ENCODE results near the gene ANKRD11.

Gene ANKRD11

DNA sequence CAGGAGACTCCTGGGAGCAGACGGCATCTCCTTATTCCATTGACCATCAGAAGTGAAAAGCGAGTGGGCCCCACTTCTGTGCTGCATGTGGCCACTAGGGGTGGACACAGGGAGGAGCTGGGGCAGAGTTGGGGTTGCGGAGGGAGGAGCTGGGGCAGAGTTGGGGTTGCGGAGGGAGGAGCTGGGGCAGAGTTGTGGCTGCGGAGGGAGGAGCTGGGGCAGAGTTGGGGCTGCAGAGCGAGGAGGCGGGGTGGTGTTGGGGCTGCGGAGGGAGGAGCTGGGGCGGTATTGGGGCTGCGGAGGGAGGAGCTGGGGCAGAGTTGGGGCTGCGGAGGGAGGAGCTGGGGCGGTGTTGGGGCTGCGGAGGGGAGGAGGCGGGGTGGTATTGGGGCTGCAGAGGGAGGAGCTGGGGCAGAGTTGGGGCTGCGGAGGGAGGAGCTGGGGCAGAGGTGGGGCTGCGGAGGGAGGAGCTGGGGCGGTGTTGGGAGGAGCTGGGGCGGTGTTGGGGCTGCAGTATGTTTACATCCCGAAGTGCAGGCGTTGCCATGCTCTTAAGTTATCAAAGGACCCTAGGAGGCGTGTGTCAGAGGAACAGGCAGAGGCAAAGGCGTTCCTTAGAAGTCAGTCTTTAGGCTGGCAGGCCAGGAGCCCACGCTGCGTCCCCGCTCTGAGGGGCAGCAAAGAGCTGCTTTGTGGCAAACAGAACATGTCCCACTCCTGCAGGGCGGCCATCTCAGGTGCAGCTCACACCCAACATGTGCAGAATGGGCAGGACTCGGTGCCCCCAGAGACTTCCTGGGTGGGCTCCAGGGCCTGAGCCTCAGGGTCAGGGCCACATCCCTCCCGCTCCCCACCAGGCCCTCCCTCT lies 196.9 kb downstream of the ANKRD11 start:
- DNase-seq (ENCODE audit: low read depth) = no peak
- TF ChIP-seq, protein P1, sequence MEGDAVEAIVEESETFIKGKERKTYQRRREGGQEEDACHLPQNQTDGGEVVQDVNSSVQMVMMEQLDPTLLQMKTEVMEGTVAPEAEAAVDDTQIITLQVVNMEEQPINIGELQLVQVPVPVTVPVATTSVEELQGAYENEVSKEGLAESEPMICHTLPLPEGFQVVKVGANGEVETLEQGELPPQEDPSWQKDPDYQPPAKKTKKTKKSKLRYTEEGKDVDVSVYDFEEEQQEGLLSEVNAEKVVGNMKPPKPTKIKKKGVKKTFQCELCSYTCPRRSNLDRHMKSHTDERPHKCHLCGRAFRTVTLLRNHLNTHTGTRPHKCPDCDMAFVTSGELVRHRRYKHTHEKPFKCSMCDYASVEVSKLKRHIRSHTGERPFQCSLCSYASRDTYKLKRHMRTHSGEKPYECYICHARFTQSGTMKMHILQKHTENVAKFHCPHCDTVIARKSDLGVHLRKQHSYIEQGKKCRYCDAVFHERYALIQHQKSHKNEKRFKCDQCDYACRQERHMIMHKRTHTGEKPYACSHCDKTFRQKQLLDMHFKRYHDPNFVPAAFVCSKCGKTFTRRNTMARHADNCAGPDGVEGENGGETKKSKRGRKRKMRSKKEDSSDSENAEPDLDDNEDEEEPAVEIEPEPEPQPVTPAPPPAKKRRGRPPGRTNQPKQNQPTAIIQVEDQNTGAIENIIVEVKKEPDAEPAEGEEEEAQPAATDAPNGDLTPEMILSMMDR (IDR thresholded peaks at IDR 0.05; ENCODE audit: control insufficient read depth, insufficient read depth, low read depth, low read length, missing control alignments) = no peak
- H3K4me3 ChIP-seq (ENCODE audit: control insufficient read depth, low read depth, low read length) = no peak overlapping the region

- H3K4me3 ChIP-seq (ENCODE audit: control insufficient read depth, low read depth, low read length) = no peak overlapping the region
- no peak for DNase-seq (ENCODE audit: low read depth)
- TF ChIP-seq, protein P1 (IDR thresholded peaks at IDR 0.05; ENCODE audit: control insufficient read depth, insufficient read depth, low read depth, low read length, missing control alignments) = no peak
These were observed 197.8 kb downstream of the ANKRD11 start for GRCh38 chr16:89292443-89293078.

- H3K4me3 ChIP-seq (ENCODE audit: control insufficient read depth, low read depth, low read length) = no peak overlapping the region
- TF ChIP-seq, protein P1 (IDR thresholded peaks at IDR 0.05; ENCODE audit: control insufficient read depth, insufficient read depth, low read depth, low read length, missing control alignments) = no peak
- no peak for DNase-seq (ENCODE audit: low read depth)
These were observed 198.6 kb downstream of the ANKRD11 start for GRCh38 chr16:89291776-89292175.

DNA sequence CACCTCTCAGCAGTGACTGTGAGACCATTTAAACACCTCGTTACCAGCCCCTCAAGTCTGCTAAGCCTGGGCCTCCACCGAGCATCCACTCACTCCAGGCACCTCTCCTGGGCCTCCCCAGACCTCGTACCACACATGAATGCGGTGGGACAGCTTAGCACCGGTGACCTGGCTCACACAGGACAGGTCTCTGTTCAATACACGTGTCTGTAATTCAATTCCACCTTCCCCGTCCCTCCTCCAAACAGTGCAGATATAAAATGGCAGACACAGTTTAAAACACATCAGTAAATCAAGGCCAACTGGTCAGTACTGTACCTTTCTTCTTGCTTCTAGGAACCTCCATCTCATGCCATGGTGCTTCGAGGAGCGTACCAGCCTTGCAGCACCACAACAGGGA lies 199.0 kb downstream of the ANKRD11 start:
- no peak for DNase-seq (ENCODE audit: low read depth)
- TF ChIP-seq, protein P1 (IDR thresholded peaks at IDR 0.05; ENCODE audit: control insufficient read depth, insufficient read depth, low read depth, low read length, missing control alignments) = no peak
- no peak overlapping the region for H3K4me3 ChIP-seq (ENCODE audit: control insufficient read depth, low read depth, low read length)

DNA sequence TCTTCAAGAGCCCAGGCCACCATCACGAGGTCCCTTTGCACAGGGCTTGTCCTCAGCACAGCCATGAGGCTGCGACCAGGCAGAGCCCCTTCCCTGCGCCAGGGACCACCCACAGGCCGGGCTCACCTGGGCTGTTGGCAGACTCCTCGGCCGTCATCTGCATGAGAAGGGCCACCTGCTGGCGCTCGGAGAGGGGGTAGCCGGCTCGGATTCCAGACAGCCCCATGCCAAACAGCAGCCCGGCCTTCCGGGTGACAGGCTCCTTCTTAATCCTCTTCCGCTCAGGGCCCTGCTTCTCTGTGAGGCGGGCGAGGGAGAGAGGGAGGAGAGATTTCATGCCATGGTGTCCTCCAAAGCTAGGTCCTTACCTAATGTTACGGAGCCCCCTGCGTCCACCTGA lies 199.5 kb downstream of the ANKRD11 start:
- DNase-seq (ENCODE audit: low read depth) = no peak
- TF ChIP-seq, protein P1 (IDR thresholded peaks at IDR 0.05; ENCODE audit: control insufficient read depth, insufficient read depth, low read depth, low read length, missing control alignments) = no peak
- no peak overlapping the region for H3K4me3 ChIP-seq (ENCODE audit: control insufficient read depth, low read depth, low read length)

- no peak for DNase-seq (ENCODE audit: low read depth)
- no peak overlapping the region for H3K4me3 ChIP-seq (ENCODE audit: control insufficient read depth, low read depth, low read length)
- TF ChIP-seq, protein P1 (IDR thresholded peaks at IDR 0.05; ENCODE audit: control insufficient read depth, insufficient read depth, low read depth, low read length, missing control alignments) = no peak
These were observed 199.9 kb downstream of the ANKRD11 start for GRCh38 chr16:89290472-89290871.

All from AG09309 (cell line).